Measurements from ENCODE around the gene DDX51. TPM values are rescaled to one million over a fixed set of nuclear protein-coding genes. Genes with fewer than 3 reads are reported as not detected.

Gene DDX51
- total RNA-seq, 2 donors from 2014 or later, result 15.2 to 16.7 TPM

DNA sequence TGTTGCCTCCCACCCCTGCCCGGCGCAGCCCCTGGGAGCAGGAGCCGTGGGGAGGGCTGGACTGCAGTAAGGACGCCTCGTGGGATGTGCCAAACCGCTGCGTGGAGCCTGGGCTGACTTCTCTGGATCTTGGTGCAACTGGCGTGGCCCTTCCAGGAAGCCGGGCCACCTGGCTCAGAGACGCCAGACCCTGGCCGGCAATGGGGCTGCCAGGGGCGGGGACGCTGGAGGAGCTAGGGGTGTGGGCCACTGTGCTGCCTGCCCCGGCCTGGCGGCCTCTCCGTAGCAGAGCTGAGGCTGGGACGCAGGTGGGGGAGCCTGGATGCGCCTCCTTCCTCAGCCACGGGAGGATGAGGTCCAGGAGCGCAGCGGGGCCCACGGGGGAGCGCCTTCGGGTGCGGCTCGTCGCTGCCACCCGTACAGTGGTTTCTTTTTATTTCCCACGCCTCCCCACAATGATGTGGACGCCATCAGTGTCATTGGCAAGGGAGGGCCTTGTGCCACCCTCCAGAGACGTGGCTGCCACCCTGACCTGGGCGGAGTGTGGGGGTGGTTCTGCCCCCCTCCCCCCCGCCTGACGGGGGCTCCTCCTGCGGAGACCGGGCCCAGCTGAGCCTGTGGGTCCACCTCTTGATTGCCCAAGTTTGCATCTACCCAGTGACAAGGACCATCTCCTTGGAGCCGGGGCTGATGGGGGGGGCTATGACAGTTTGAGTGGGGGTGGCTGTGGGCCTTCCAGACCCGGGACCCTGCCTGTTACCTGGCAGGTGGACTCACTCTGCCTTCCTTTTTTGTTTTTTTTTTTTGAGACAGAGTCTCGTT, 11.3 kb downstream of the DDX51 start:
- ATAC-seq (peak; percentile 21), DNase-seq (no peak)
- intact Hi-C loops (cut with DNase I, micrococcal nuclease), result no loop called here

DNA sequence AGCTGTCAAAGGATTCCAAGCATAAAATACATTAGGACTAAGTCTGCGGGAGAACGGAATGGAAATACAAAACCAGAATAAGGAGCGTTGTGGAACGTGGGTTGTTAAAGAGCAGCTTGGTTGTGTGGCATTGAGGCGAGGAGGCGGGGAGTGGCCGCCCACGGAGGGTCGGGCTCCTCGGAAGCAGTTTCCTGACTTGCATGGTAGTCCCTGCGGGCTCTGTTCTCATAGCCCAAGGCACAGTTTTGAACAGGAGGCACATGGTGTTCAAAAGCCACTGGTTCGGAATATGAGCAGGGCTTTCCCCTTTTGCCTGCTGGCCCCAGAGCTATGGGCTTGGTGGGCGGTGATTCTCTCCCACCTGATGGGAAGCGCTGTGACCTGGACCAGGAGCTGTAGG, 12.2 kb downstream of the DDX51 start:
- intact Hi-C loops (cut with DNase I, micrococcal nuclease), result no loop called here
- DNase-seq (no peak), ATAC-seq (no peak)

DNA sequence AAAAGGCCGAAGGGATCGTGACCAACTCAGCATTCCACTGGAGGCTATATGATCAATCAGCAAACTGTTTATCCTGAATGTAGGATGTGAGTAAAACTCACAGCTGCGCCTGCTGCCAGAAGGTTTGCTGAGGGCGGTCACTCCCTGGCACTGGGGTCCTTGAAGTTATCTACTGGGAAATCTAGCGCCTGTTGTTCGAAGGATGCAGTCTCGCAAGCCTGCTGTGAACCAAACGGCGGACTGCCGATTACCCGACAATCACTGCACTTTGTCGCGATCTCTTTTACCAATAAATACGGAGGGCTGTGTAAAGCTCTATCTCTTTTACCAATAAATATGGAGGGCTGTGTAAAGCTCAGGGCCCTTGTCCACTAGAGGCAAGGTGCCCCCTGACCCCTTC, 12.9 kb downstream of the DDX51 start:
- DNase-seq, result no peak
- no peak for ATAC-seq
- intact Hi-C loops (cut with DNase I, micrococcal nuclease), result no loop called here

DNA sequence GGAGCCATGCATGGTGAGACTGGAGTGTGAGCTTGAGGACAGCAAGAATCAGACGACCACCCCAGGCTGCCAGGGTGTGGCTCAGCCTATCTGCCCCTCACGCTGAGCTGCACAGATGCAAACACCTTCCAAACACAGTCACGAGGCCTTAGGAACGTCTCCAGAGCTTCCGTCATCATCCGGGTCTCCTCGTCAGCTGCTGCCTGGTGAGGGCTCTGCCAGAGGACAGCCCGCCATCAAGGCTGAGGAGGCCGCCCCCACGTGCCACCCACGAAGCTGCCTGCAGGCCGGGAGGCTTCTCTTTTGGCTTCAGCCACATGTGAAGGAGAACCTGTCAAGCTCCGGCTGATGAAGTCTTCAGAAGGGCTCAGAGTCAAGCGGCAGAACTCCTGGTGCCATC, 13.4 kb downstream of the DDX51 start:
- intact Hi-C loops (cut with DNase I, micrococcal nuclease), result no loop called here
- DNase-seq, result no peak
- no peak for ATAC-seq

DNA sequence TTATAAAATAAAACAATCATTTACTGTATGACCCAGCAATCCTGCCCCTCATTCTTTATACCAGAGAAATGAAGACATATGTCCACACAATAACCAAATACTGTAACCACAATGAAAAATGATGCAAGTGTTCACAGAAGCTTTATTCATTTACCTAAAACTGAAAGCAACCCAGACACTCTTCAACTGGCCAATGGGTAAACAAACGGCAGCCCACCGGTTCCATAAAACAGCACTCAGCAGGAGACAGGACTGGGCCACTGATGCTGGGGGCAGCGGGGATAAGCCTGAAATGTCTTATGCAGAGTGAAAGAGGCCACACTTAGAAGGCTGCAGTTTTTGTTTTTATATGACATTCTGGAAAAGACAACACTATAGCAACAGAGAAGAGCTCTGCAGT, 15.1 kb downstream of the DDX51 start:
- ATAC-seq (no peak), DNase-seq (no peak)
- intact Hi-C loops (cut with DNase I, micrococcal nuclease), result no loop called here

DNA sequence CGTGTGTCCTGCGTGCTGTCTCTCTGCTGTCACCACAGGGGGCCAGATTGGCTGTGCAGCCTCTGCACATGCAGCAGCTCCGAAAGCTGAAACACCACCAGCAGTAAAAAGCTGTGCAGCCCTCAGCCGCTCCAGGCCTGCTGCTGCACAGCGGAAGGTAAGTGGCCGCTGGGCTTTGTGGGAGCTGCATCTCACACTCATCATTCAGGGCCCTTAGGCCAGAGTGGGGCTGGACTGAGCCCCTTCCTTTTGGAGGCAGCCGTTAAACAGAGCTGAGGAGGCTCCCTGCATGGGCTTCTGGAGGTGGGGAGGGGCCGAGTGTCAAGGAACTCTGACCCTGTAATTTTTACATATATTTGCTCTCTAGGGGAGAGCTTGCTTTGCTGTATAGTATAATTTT, 17.1 kb downstream of the DDX51 start:
- ATAC-seq (no peak), DNase-seq (no peak)
- intact Hi-C loops (cut with DNase I, micrococcal nuclease), result no loop called here

DNA sequence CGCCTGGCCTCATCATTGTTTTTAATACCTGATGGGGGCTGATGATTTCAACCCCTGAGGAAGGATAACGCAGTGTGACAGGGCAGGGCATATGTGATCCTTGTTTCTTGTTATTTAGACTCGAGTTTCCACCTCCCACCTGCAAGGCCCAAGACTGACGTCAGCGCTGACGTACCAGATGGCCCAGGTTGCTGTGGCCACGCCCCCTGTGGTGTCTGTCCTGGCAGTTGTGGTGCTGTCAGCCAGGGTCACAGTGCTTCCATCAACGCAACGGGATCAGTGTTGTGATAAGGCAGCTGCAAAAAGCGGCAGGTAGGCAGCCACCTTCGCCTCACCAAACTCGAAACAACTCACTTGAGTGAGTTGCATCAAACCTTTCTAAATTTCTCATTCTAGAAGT, 18.4 kb downstream of the DDX51 start:
- intact Hi-C loops (cut with DNase I, micrococcal nuclease), result no loop called here
- ATAC-seq (no peak), DNase-seq (no peak)

DNA sequence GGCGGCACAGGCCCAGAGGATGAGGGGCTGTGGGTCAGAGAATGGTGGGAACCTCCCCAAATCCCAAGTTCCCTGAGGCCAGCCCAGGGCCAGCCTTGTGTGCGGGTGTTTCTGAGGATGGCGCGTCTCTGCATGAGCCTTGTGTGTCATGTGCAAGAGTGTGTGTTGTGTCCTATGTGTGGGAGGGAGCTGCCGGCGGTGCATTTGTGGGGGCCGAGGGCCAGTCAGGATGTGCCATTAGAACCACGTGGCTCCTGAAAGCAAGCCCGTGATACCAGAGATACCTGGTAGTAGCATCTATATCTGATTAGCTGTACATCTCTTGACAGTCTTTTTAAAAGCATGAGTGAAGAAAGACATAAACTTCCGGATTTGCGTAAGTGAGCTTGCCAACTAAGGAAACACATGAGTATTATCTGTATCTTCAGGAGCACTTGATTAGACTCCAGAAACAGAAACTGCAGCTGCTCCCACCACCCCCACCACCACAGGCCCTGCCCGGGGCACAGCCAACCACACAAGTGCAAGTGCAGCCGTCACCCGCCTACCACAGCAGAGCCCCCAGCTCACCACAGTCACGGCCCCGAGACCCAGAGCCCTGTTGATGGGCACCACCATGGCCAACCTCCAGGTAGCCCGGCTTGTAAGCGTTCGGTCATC, 19.2 kb downstream of the DDX51 start:
- DNase-seq (no peak), ATAC-seq (no peak)
- intact Hi-C loops (cut with DNase I, micrococcal nuclease), result no loop called here

DNA sequence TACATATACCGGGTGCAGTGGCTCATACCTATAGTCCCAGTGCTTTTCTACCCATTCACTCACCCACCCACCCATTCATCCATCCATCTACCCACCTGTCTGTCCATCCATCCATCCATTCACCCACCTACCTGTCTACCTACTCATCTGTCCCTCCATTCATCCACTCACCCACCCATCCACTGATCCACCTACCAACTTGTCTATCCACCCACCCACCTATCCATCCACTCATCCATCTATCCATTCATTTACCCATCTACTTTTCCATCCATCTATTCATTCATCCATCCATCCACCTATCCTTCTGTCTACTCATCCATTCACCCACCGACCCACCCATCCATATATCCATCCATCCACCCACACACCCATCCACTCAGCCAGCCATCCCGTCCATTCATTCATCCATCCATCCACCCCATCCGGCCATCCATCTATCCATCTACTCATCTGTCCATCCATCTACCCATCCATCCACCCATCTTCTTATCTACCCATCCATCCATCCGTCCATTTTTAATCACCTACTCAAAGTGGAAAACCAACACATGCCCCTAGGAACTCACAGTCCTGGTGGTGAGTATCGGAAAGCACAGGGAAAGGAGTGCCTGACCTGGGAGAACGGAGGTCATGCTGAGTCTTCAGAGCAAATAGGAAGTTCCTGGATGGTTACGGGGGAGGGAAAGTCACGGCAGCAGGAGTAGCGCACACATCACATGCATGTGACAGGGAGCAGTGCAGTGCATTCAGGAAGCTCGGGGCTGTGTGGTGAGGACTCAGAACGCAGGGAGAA, 20.0 kb downstream of the DDX51 start:
- intact Hi-C loops (cut with DNase I, micrococcal nuclease), result no loop called here
- DNase-seq (no peak), ATAC-seq (no peak)

DNA sequence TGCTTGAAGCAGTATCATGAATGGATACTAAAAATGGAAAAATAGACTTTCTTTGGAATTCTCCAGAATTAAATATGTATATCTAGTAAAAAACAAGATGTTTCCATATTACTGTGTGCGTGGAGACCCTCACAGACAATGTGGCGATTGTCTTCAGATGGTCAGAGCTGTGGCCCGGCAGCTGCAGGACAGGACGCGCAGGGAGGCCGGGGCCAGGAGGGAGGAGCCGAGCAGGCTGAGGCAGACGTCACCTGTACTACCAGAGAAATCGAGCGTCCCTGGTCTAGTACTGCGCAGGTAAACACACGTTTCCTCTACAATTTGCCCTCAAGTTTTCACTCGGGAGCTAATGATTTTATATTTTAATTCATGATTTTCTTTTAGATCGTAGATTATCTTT, 22.8 kb downstream of the DDX51 start:
- ATAC-seq (no peak), DNase-seq (no peak)
- intact Hi-C loops (cut with DNase I, micrococcal nuclease), result no loop called here

DNA sequence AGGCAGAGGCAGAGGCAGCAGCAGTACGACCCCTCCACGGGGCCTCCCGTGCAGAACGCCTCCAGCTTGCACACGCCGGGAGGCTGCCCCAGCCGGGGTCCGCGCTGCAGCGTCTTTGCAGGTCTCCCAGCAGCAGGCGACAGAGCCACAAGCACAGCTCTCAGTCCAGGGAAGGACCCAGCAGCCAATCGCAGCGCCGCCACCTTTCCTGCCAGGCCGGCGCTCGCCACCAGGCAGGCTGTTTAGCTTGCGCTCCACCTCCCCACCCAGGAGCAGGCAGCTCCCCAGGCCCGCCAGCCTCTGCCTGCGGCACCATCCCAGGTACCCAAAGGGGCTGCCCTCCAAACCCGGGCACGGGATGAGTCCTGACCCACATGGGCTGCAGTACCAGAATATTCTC, 25.2 kb downstream of the DDX51 start:
- intact Hi-C loops (cut with DNase I, micrococcal nuclease), result no loop called here
- DNase-seq, result no peak
- ATAC-seq, result no peak

DNA sequence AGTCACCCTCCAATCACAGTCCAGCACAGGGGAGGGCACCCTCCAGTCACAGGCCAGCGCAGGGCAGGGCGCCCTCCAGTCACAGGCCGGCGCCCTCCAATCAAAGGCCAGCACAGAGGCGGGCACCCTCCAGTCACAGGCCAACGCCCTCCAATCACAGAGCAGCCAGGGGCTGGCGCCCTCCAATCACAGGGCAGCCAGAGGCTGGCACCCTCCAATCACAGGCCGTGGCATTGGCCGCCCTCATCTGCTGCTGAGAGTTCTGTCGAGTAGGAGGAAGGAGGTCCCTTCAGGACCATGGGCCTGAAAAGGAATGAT, 26.6 kb downstream of the DDX51 start:
- intact Hi-C loops (cut with DNase I, micrococcal nuclease), result no loop called here
- ATAC-seq, result no peak
- no peak for DNase-seq

DNA sequence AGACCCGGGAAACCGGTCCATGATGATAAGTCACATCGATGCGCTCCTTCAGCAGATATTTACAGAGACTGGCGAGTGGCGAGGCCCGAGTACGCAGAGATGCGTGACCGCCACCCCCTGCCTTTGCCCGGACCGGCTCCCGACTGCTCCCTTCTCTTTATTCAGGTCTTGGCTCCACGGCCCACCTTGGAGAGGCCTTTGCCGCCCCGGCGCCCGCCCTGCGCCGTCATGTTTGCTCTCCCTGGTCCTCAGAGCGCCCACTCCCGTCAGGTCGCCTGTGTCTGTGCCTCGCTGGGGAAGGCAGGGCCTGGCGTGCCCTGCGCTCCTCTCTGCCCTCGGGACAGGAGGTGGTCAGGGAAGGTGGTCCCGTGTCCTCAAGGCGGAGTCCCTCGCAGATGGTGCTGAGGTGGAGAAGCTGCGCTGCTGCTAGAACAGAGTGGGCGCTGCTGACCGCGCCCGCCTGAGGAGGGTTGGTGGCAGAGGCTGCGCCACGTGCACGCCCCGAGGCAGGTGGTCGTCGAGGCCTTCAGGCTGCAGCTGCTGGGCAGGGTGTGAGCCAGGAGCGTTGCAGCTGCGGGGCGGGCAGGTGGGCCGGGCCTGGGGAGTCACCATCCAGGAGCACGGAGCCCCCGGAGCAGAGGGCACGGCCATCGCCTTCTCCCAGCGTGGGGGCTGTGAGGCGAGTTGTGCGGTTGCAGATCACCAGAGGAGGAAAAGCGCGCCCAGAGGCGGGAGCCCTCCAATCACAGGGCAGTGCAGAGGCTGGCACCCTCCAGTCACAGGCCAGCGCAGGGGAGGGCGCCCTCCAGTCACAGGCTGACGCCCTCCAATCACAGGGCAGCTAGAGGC, 27.2 kb downstream of the DDX51 start:
- no peak for DNase-seq
- no peak for ATAC-seq
- intact Hi-C loops (cut with DNase I, micrococcal nuclease), result no loop called here

DNA sequence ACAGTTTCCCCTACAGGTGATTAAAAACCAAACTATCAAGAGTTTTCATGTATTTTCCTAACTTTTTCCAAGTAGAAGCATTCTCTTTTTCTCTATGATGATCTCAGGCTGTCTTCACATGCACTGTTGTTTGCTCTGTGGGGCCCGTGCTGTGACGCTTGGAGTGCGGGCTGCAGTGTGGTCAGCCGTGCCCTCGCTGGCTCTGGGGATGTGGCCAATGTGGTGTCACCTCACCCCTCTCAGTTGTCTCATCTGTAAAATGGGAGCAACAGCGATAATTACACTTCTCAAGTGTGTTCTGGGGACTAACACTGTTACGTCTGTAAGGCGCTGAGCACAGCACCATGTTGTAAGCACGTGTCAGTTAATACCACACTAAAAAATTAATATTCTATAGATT, 28.6 kb downstream of the DDX51 start:
- ATAC-seq, result no peak
- intact Hi-C loops (cut with DNase I, micrococcal nuclease), result no loop called here

DNA sequence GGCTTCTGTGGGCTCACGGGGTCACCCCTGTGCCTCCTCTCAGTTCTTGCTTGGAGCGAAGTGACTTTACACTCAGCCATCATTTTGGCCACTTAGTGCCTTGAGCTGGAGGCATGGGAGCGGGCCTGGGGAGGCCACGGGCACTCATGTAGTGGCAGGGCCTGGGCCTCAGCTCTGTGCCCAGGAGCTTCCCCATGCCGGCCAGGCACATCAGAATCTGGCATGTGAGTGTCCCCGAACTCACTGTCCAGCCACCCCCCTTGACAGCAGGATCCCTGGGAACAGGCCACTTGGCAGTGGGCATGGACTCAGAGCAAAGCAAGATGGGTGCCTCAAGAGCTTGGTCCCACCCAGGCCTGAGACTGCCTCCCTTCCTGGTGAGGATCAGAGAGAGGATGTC, 29.5 kb downstream of the DDX51 start:
- no peak for DNase-seq
- intact Hi-C loops (cut with DNase I, micrococcal nuclease), result no loop called here
- ATAC-seq, result no peak

More for the DNA sequence above, 28.6 kb downstream of the DDX51 start:
- DNase-seq, result no peak

DNA sequence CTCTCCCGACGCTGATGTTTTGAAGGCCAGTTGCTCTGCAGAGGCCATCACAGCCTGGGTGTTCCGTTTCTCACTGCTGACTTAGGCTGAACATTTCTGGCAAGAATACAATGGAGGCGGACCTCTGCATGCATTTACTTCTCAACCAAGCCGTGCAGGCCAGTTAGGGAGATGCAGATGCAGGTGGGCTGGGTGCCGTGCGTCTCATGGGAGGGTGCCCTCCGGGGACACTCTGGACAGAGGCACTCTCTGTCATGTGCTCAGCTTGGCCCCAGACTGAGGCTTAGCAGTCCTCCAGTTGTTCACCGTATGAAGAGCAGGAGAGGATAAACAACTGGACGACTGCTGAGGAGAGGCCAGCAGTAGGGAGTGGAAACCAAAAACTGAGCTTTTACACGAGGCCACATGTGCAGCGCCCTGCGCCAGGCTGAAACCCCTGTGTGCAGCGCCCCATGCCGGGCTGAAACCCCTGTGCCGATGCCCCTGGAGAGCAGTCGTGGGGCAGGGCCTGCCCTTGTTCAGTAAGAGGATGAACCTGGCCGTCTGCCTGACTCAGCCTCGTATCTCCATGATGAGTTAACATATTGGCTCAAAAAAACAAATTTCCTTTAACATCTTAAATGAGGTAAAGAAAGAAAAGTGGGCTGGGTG, 32.3 kb downstream of the DDX51 start:
- intact Hi-C loops (cut with DNase I, micrococcal nuclease), result no loop called here
- no peak for DNase-seq
- no peak for ATAC-seq

DNA sequence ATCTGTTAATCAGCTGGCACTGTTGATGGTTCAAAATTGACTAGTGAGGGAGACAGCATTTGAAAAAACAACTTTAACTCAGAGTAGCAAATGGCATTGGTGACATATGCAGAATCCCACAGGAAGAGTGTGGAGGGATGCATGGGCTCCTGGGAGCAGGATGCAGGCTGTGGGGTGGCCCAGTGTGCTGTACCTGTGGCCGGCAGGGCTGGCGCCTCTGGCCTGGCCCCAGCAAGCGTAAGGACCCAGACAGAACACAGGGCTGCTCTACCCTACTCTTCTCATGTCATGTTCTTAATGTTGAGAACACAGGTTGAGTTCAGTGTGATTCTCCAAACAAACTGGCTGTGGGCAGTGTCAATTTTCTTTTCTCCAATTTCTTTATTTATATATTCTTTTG, 33.4 kb downstream of the DDX51 start:
- intact Hi-C loops (cut with DNase I, micrococcal nuclease), result no loop called here
- ATAC-seq (no peak), DNase-seq (no peak)

DNA sequence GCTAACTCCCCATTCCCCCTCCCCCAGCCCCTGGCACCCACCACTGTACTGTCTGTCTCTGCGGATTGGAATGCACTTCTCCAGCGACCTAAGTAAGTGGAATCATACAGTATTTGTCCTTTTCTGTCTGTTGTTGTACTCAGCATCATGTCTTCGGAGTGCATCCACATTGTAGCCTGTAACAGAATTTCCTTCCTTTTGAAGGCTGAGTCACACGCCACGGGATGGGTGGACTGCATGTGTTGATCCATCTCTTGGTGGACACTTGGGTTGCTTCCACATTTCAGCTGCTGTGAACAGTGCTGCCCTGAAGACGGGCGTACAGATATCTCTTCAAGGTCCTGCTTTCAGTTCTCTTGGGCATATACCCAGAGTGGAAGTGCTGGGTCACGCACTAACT, 34.4 kb downstream of the DDX51 start:
- no peak for DNase-seq
- intact Hi-C loops (cut with DNase I, micrococcal nuclease), result no loop called here
- ATAC-seq, result no peak

Data from left colon (tissue), 2 donors.